IMR-90 (cell line): ENCODE data around the gene RGSL1. TPM values are rescaled to one million over a fixed set of nuclear protein-coding genes. Genes with fewer than 3 reads are reported as not detected.

Experiments
- ATAC-seq: fragments of 200-7000 bp; cut with Tn5 transposase; 2 replicates; pipeline ENCODE4 v1.9.1; 2020; ENCODE audit warnings: low read depth, mild to moderate bottlenecking, moderate library complexity
- BruUV-seq: library from RNA; stranded (reverse); fragments of 400-500 nt; replicated peaks from 2 replicates; lab custom pipeline; 2021; lab: Mats Ljungman, UMichigan
- CTCF ChIA-PET: fragments of 300-600 bp; formaldehyde crosslinking; extraction: SDS; loops from one replicate; lab custom pipeline; 2021; ENCODE audit warnings: antibody characterized with exemption; lab: Yijun Ruan, JAX
- POLR2A ChIA-PET: fragments of 300-600 bp; sonication (Branson Sonifier 250); formaldehyde crosslinking; loops from one replicate; lab custom pipeline; 2022; ENCODE audit warnings: antibody characterized with exemption; ENCODE audit not compliant: unreplicated experiment; lab: Charles Lee
- DNase-seq: peaks from one replicate; pipeline ENCODE4 v3.0.0; 2013
- H2AFZ ChIP-seq: replicated peaks from 2 replicates; pipeline ENCODE3; 2013; ENCODE audit warnings: low read length, mild to moderate bottlenecking; ENCODE audit not compliant: poor library complexity
- H2AK5ac ChIP-seq: 2 replicates; pipeline ENCODE4 v1.6.1; 2013; ENCODE audit warnings: low read depth, low read length, inconsistent platforms
- H2AK9ac ChIP-seq: replicated peaks from 2 replicates; pipeline ENCODE3; 2013; ENCODE audit warnings: mild to moderate bottlenecking, low read depth, low read length, moderate library complexity; ENCODE audit not compliant: poor library complexity
- H2BK120ac ChIP-seq: 2 replicates; pipeline ENCODE4 v1.6.1; 2013; ENCODE audit warnings: low read depth, low read length, inconsistent platforms
- H2BK15ac ChIP-seq: 3 replicates; pipeline ENCODE4 v1.6.1; 2013; ENCODE audit warnings: low read depth, low read length, inconsistent platforms
- H2BK20ac ChIP-seq: 2 replicates; pipeline ENCODE4 v1.6.1; 2013; ENCODE audit warnings: low read depth, mild to moderate bottlenecking, inconsistent platforms, low read length, moderate library complexity
- H2BK5ac ChIP-seq: 2 replicates; pipeline ENCODE4 v1.6.1; 2013; ENCODE audit warnings: mild to moderate bottlenecking, low read depth, low read length, inconsistent platforms; ENCODE audit not compliant: poor library complexity, severe bottlenecking
- H3K14ac ChIP-seq: replicated peaks from 2 replicates; pipeline ENCODE4 v1.6.1; 2013; ENCODE audit warnings: low read depth, low read length, inconsistent platforms
- H3K18ac ChIP-seq: 2 replicates; pipeline ENCODE4 v1.6.1; 2013; ENCODE audit warnings: low read depth, low read length, control low read depth
- H3K23ac ChIP-seq: 2 replicates; pipeline ENCODE4 v1.6.1; 2013; ENCODE audit warnings: low read depth, low read length, inconsistent platforms
- H3K27ac ChIP-seq: 2 replicates; pipeline ENCODE4 v1.5.1; 2013; ENCODE audit warnings: mild to moderate bottlenecking, control low read depth, low read length; ENCODE audit not compliant: insufficient read depth
- H3K27me3 ChIP-seq: 2 replicates; pipeline ENCODE4 v1.6.1; 2013; ENCODE audit warnings: low read length; ENCODE audit not compliant: control insufficient read depth, insufficient read depth
- H3K36me3 ChIP-seq: 2 replicates; pipeline ENCODE4 v1.6.1; 2013; ENCODE audit warnings: low read length, mixed read lengths; ENCODE audit not compliant: control insufficient read depth, insufficient read depth
- H3K4ac ChIP-seq: 2 replicates; pipeline ENCODE4 v1.6.1; 2013; ENCODE audit warnings: low read depth, low read length, inconsistent platforms
- H3K4me1 ChIP-seq: 2 replicates; pipeline ENCODE4 v1.6.1; 2013; ENCODE audit warnings: low read length, mixed read lengths; ENCODE audit not compliant: control insufficient read depth, insufficient read depth
- H3K4me2 ChIP-seq: 2 replicates; pipeline ENCODE4 v1.6.1; 2013; ENCODE audit warnings: low read depth, mild to moderate bottlenecking, control low read depth, low read length, moderate library complexity
- H3K4me3 ChIP-seq: 2 replicates; pipeline ENCODE4 v1.5.1; 2013; ENCODE audit warnings: low read depth, mild to moderate bottlenecking, control low read depth, low read length, moderate library complexity; ENCODE audit not compliant: insufficient read depth
- H3K56ac ChIP-seq: 2 replicates; pipeline ENCODE4 v1.6.1; 2013; ENCODE audit warnings: low read length, inconsistent platforms; ENCODE audit not compliant: insufficient read depth; ENCODE audit errors: extremely low read depth
- H3K79me1 ChIP-seq, 2 experiments: 2 replicates each; pipeline ENCODE4 v1.6.1; 2013; ENCODE audit warnings: low read length in 2 of 2, inconsistent platforms in 1 of 2, low read depth in 1 of 2
- H3K9ac ChIP-seq: 2 replicates; pipeline ENCODE4 v1.6.1; 2013; ENCODE audit warnings: low read depth, low read length, control low read depth
- H3K9me1 ChIP-seq: 2 replicates; pipeline ENCODE4 v1.6.1; 2013; ENCODE audit warnings: low read length, inconsistent platforms; ENCODE audit not compliant: insufficient read depth
- H3K9me3 ChIP-seq: 2 replicates; pipeline ENCODE4 v1.6.1; 2013; ENCODE audit warnings: low read length; ENCODE audit not compliant: control insufficient read depth, insufficient read depth
- H4K20me1 ChIP-seq: 2 replicates; pipeline ENCODE4 v1.6.1; 2013; ENCODE audit warnings: low read length, inconsistent platforms; ENCODE audit not compliant: insufficient read depth
- H4K5ac ChIP-seq: 2 replicates; pipeline ENCODE4 v1.6.1; 2013; ENCODE audit warnings: mild to moderate bottlenecking, low read depth, low read length, control low read depth
- H4K8ac ChIP-seq, 2 experiments: 2 replicates each; pipeline ENCODE4 v1.6.1; 2013; ENCODE audit warnings: low read depth in 2 of 2, low read length in 2 of 2, control low read depth in 1 of 2, inconsistent platforms in 1 of 2
- H4K91ac ChIP-seq: 2 replicates; pipeline ENCODE4 v1.6.1; 2013; ENCODE audit warnings: low read depth, low read length, inconsistent platforms; ENCODE audit not compliant: insufficient read depth
- BHLHE40 ChIP-seq: fragments of 150-350 bp; IDR thresholded peaks from 2 replicates; pipeline ENCODE4 v1.6.1; 2016; ENCODE audit warnings: mild to moderate bottlenecking, low read depth, low read length
- CEBPB ChIP-seq: IDR thresholded peaks from 2 replicates; pipeline ENCODE4 v1.6.1; 2012; ENCODE audit warnings: low read depth, low read length, improper control_type of control experiment
- CHD1 ChIP-seq: IDR thresholded peaks from 2 replicates; pipeline ENCODE4 v1.6.1; 2012; ENCODE audit warnings: low read depth, low read length, improper control_type of control experiment
- CTCF ChIP-seq: conservative IDR thresholded peaks from 2 replicates; pipeline ENCODE4 v1.5.1; 2012; ENCODE audit warnings: mild to moderate bottlenecking, low read depth, low read length, improper control_type of control experiment
- ELK1 ChIP-seq: fragments of 150-350 bp; IDR thresholded peaks from 2 replicates; pipeline ENCODE4 v1.6.1; 2016; ENCODE audit warnings: low read depth, mild to moderate bottlenecking, low read length, moderate library complexity, borderline replicate concordance
- FOS ChIP-seq: fragments of 150-350 bp; IDR thresholded peaks from 2 replicates; pipeline ENCODE4 v1.6.1; 2016; ENCODE audit warnings: low read depth, low read length
- MAFK ChIP-seq: IDR thresholded peaks from 2 replicates; pipeline ENCODE4 v1.6.1; 2012; ENCODE audit warnings: low read depth, low read length, improper control_type of control experiment
- MAZ ChIP-seq: IDR thresholded peaks from 2 replicates; pipeline ENCODE4 v1.6.1; 2012; ENCODE audit warnings: low read depth, mild to moderate bottlenecking, low read length, improper control_type of control experiment, moderate library complexity, borderline replicate concordance
- MXI1 ChIP-seq: IDR thresholded peaks from 2 replicates; pipeline ENCODE4 v1.6.1; 2012; ENCODE audit warnings: low read depth, mild to moderate bottlenecking, low read length, moderate library complexity, borderline replicate concordance
- NFE2L2 ChIP-seq: fragments of 150-350 bp; IDR thresholded peaks from 2 replicates; pipeline ENCODE4 v1.6.1; 2016; ENCODE audit warnings: low read depth, mild to moderate bottlenecking, low read length
- POLR2A ChIP-seq: IDR thresholded peaks from 2 replicates; pipeline ENCODE4 v1.6.1; 2012; ENCODE audit warnings: mild to moderate bottlenecking, low read depth, low read length
- RAD21 ChIP-seq: IDR thresholded peaks from 2 replicates; pipeline ENCODE4 v1.6.1; 2012; ENCODE audit warnings: low read length, improper control_type of control experiment
- RCOR1 ChIP-seq: IDR thresholded peaks from 2 replicates; pipeline ENCODE4 v1.6.1; 2012; ENCODE audit warnings: mild to moderate bottlenecking, low read length, improper control_type of control experiment; ENCODE audit not compliant: insufficient replicate concordance
- RFX5 ChIP-seq: IDR thresholded peaks from 2 replicates; pipeline ENCODE4 v1.8.0; 2012; ENCODE audit warnings: low read depth, mild to moderate bottlenecking, low read length, moderate library complexity
- SMC3 ChIP-seq: fragments of 150-350 bp; IDR thresholded peaks from 2 replicates; pipeline ENCODE4 v1.6.1; 2016; ENCODE audit warnings: low read depth, mild to moderate bottlenecking, antibody characterized with exemption, low read length, moderate library complexity
- USF2 ChIP-seq: fragments of 150-350 bp; IDR thresholded peaks from 2 replicates; pipeline ENCODE4 v1.6.1; 2017; ENCODE audit warnings: mild to moderate bottlenecking, antibody characterized with exemption, low read length, low read depth
- WGBS, 2 experiments: methylation state at CpG; one replicate each; pipeline versions ENCODE4 v1.1.5 to v1.1.7; 2013; ENCODE audit warnings: missing lambda C conversion rate in 2 of 2; ENCODE audit not compliant: insufficient read length in 1 of 2; ENCODE audit errors: extremely low coverage in 2 of 2; 5-methylcytosine and 5-hydroxymethylcytosine counted together
- dilution Hi-C: fragments of 300-500 bp; cut with HindIII; formaldehyde crosslinking; loops from one replicate; pipeline ENCODE4 v1.14.3; 2018; ENCODE audit warnings: low sequenced_read_pairs; ENCODE audit not compliant: unreplicated experiment
- in situ Hi-C: fragments of 300-500 bp; cut with MboI; formaldehyde crosslinking; loops from 3 replicates; pipeline ENCODE4 v1.14.3; 2019; ENCODE audit warnings: low sequenced_read_pairs, inconsistent platforms, mixed read lengths
- intact Hi-C: fragments of 100-400 bp; cut with micrococcal nuclease; formaldehyde crosslinking; loops from 2 replicates; pipeline ENCODE4 v1.10.0; 2022
- polyA plus RNA-seq, 3 experiments: library from polyadenylated mRNA; depleted of rRNA; stranded (reverse); fragments of >200 nt; gene quantifications; 2 replicates each; pipeline ENCODE4 v1.2.3, GENCODE V29; 2012; ENCODE audit warnings: low replicate concordance in 1 of 3
- total RNA-seq: library from RNA; depleted of rRNA; stranded (reverse); fragments of >200 nt; gene quantifications from 2 replicates; pipeline ENCODE4 v1.2.3, GENCODE V29; 2012

The RGSL1 gene
- total and polyA plus RNA-seq, 2 of the 4 experiments (the other 2 are of a cell fraction) = not detected

- Histone ChIP-seq H3K9ac (no peak overlapping the region), H2AK5ac (no peak overlapping the region), H2BK20ac (no peak overlapping the region), H3K18ac (no peak overlapping the region), H4K91ac (no peak overlapping the region), H2BK15ac (no peak overlapping the region), H3K27me3 (peaks cover 6% of the 10 kb centered on the region; the same call in 1 of the 2 replicates), H3K14ac (no peak overlapping the region), H3K4ac (no peak overlapping the region), H3K36me3 (peaks cover 1% of the 10 kb centered on the region; the same call in 1 of the 2 replicates), H4K5ac (no peak overlapping the region), H4K8ac (no peak overlapping the region), H3K79me1 (no peaks in the 10 kb centered on the region), H2BK5ac (no peak overlapping the region), H2AK9ac (no peak overlapping the region), H3K4me2 (no peak overlapping the region), H3K27ac (no peak overlapping the region), H3K4me3 (no peak overlapping the region), H4K20me1 (no peaks in the 10 kb centered on the region), H3K9me3 (no peaks in the 10 kb centered on the region), H3K9me1 (no peaks in the 10 kb centered on the region), H2AFZ (no peak overlapping the region), H2BK120ac (no peak overlapping the region), H3K4me1 (no peaks in the 10 kb centered on the region; the same call in 1 of the 2 replicates), H3K56ac (no peak overlapping the region), H3K23ac (no peak overlapping the region)
- intact Hi-C loops = loop anchor here (10.0 kb wide), 1 partner anchor 505 kb away; no protein-coding TSS in a partner anchor
- ATAC-seq (no peak), DNase-seq (no peak)
- WGBS, 2 experiments = no CpG with 5 or more reads among the region's 5 CpGs
- CTCF ChIA-PET = no interaction called here
- POLR2A ChIA-PET = no interaction called here
- dilution Hi-C loops = no loop called here
- no TSS peak for BruUV-seq
- in situ Hi-C loops = no loop called here
- TF ChIP-seq MAFK (no peak), RFX5 (no peak), RAD21 (no peak), CHD1 (no peak), MXI1 (no peak), RCOR1 (no peak), USF2 (no peak), CTCF (no peak), ELK1 (no peak), POLR2A (no peak), NFE2L2 (no peak), CEBPB (no peak), MAZ (no peak), FOS (no peak), BHLHE40 (no peak), SMC3 (no peak)
These were observed 140.0 kb downstream of the RGSL1 start for GRCh38 chr1:182589931-182590330.
